NCI-H510A (cell line): ENCODE results near the gene MYO5B.
"Not testable (repeated sequence)": the region's sequence is repeated elsewhere in the genome, so short reads cannot be mapped to it uniquely, and the experiment has no call there.

ENCODE experiments used
- DNase-seq: peaks from one replicate; lab custom pipeline; 2025; lab: John Stamatoyannopoulos, UW

The MYO5B gene

GRCh38 chr18:49853011-49853410 is 341.9 kb downstream of the MYO5B start:
- DNase-seq = no peak

GRCh38 chr18:49851624-49852023 is 343.3 kb downstream of the MYO5B start:
- no peak for DNase-seq

GRCh38 chr18:49850636-49851035 is 344.3 kb downstream of the MYO5B start:
- no peak for DNase-seq

- DNase-seq = peak; percentile 87
These were observed 345.4 kb downstream of the MYO5B start for GRCh38 chr18:49849331-49850217.

- DNase-seq = no peak
These were observed 346.8 kb downstream of the MYO5B start for GRCh38 chr18:49848115-49848514.

- no peak for DNase-seq
These were observed 347.4 kb downstream of the MYO5B start for GRCh38 chr18:49847524-49847923.

GRCh38 chr18:49846718-49847470 is 348.1 kb downstream of the MYO5B start:
- peak; percentile 60 for DNase-seq

- peak; percentile 12 for DNase-seq
These were observed 348.6 kb downstream of the MYO5B start for GRCh38 chr18:49846361-49846662.

- DNase-seq = no peak
These were observed 349.2 kb downstream of the MYO5B start for GRCh38 chr18:49845629-49846360.

- no peak for DNase-seq
These were observed 350.0 kb downstream of the MYO5B start for GRCh38 chr18:49844903-49845302.

GRCh38 chr18:49843778-49844625 is 350.9 kb downstream of the MYO5B start:
- no peak for DNase-seq

- no peak for DNase-seq
These were observed 351.8 kb downstream of the MYO5B start for GRCh38 chr18:49843131-49843530.

- DNase-seq = no peak
These were observed 352.3 kb downstream of the MYO5B start for GRCh38 chr18:49842656-49843055.

- no peak for DNase-seq
These were observed 353.4 kb downstream of the MYO5B start for GRCh38 chr18:49841236-49842217.

GRCh38 chr18:49839012-49839411 is 355.9 kb downstream of the MYO5B start:
- DNase-seq = no peak

GRCh38 chr18:49838381-49838780 is 356.6 kb downstream of the MYO5B start:
- DNase-seq = no peak

GRCh38 chr18:49837889-49838288 is 357.1 kb downstream of the MYO5B start:
- DNase-seq = no peak

GRCh38 chr18:49837316-49837835 is 357.6 kb downstream of the MYO5B start:
- not testable (repeated sequence) for DNase-seq

- no peak for DNase-seq
These were observed 359.5 kb downstream of the MYO5B start for GRCh38 chr18:49835405-49835804.

GRCh38 chr18:49834258-49834657 is 360.7 kb downstream of the MYO5B start:
- no peak for DNase-seq
